Stimulated activated CD4-positive, alpha-beta T cell treated with anti-CD3 and anti-CD28 coated beads, Interleukin-4, amount 100 ng/mL, for 4 hours (primary cell): ENCODE data around the gene HSD17B7.

Source experiments
- DNase-seq, 2 experiments: peaks; one replicate each; pipeline ENCODE4 v3.0.0-alpha.2; 2020

HSD17B7 gene

GRCh38 chr1:162859191-162859590 is 68.7 kb downstream of the HSD17B7 start:
- no peak for DNase-seq

GRCh38 chr1:162861101-162861500 is 70.6 kb downstream of the HSD17B7 start, which contains the start of gene CCDC190:
Gene CCDC190, minus strand, starts transcription at chr1:162861175. Its CDS starts 1,529 bp downstream, at chr1:162859646.
- DNase-seq: no peak

GRCh38 chr1:162861625-162862024 is 71.1 kb downstream of the HSD17B7 start:
- DNase-seq: no peak
